Thyroid gland (tissue), 4 donors: Measurements from ENCODE around the gene C1GALT1C1. TPM values are rescaled to one million over a fixed set of nuclear protein-coding genes. Genes with fewer than 3 reads are reported as not detected.
"Not testable (repeated sequence)": the region's sequence is repeated elsewhere in the genome, so short reads cannot be mapped to it uniquely, and the experiment has no call there.

Experiments used
- DNase-seq, 2 donors: peaks; one replicate each; pipeline ENCODE4 v3.0.0-alpha.2; 2019
- H3K27ac ChIP-seq, 3 donors: fragments of 200-600 bp; sonication (generic); 1 replicate in 2 of 3; 2 replicates in 1 of 3; pipeline ENCODE4 v1.5.1; 2016 to 2019; ENCODE audit warnings: mild to moderate bottlenecking in 1 of 3, moderate library complexity in 1 of 3
- H3K27me3 ChIP-seq: fragments of 200-600 bp; sonication (generic); one replicate; pipeline ENCODE4 v1.5.1; 2019
- H3K36me3 ChIP-seq, 2 donors: fragments of 200-600 bp; sonication (generic); one replicate each; pipeline ENCODE4 v1.5.1; 2016 to 2019
- H3K4me1 ChIP-seq, 2 donors: fragments of 200-600 bp; sonication (generic); one replicate each; pipeline ENCODE4 v1.5.1; 2017 to 2019
- H3K4me3 ChIP-seq, 3 donors: fragments of 200-600 bp; sonication (generic); replicated peaks in 1 of 3; 1 replicate in 2 of 3; 2 replicates in 1 of 3; pipeline ENCODE4 v1.5.1; 2016; ENCODE audit warnings: mild to moderate bottlenecking in 1 of 3
- H3K9me3 ChIP-seq: fragments of 200-600 bp; sonication (generic); one replicate; pipeline ENCODE4 v1.5.1; 2017
- POLR2A ChIP-seq, 2 donors: fragments of 450-650 bp; IDR thresholded peaks; one replicate each; pipeline ENCODE4 v1.6.1; 2017; ENCODE audit warnings: antibody characterized with exemption in 2 of 2, mild to moderate bottlenecking in 2 of 2, moderate library complexity in 1 of 2
- WGBS, 2 donors: methylation state at CpG; one replicate each; pipeline ENCODE4 v1.1.5; 2017; 5-methylcytosine and 5-hydroxymethylcytosine counted together
- intact Hi-C: fragments of 100-400 bp; cut with DNase I; formaldehyde crosslinking; loops from one replicate; pipeline ENCODE4 v1.15.1; 2023
- total RNA-seq, 4 donors: library from RNA; depleted of rRNA; stranded (reverse); fragments of >200 nt; gene quantifications; one replicate each; pipeline ENCODE4 v1.2.3, GENCODE V29; 2016
- TF ChIP-seq, protein P1 (sequence below), 6 experiments: fragments of 200-600 bp in 3 of 6; fragments of 450-650 bp in 3 of 6; sonication (generic) in 3 of 6; IDR thresholded peaks; one replicate each; pipeline ENCODE4 v1.5.1; 2016 to 2019; ENCODE audit warnings: antibody characterized with exemption in 6 of 6, mild to moderate bottlenecking in 2 of 6, inconsistent platforms in 1 of 6, moderate library complexity in 1 of 6

Gene C1GALT1C1
- total RNA-seq, 4 donors from 2014 or later = 29.3 to 36.3 (median 33.2) TPM

- no peaks in the 10 kb centered on the region for H3K27me3 ChIP-seq
- H3K4me3 ChIP-seq = no peak overlapping the region
- no peaks in the 10 kb centered on the region for H3K4me1 ChIP-seq
- no peaks in the 10 kb centered on the region for H3K36me3 ChIP-seq
- intact Hi-C loops = no loop called here
- no peak for TF ChIP-seq POLR2A (IDR thresholded peaks at IDR 0.05)
- TF ChIP-seq, protein P1, sequence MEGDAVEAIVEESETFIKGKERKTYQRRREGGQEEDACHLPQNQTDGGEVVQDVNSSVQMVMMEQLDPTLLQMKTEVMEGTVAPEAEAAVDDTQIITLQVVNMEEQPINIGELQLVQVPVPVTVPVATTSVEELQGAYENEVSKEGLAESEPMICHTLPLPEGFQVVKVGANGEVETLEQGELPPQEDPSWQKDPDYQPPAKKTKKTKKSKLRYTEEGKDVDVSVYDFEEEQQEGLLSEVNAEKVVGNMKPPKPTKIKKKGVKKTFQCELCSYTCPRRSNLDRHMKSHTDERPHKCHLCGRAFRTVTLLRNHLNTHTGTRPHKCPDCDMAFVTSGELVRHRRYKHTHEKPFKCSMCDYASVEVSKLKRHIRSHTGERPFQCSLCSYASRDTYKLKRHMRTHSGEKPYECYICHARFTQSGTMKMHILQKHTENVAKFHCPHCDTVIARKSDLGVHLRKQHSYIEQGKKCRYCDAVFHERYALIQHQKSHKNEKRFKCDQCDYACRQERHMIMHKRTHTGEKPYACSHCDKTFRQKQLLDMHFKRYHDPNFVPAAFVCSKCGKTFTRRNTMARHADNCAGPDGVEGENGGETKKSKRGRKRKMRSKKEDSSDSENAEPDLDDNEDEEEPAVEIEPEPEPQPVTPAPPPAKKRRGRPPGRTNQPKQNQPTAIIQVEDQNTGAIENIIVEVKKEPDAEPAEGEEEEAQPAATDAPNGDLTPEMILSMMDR (IDR thresholded peaks at IDR 0.05) = no peak
- H3K9me3 ChIP-seq = no peaks in the 10 kb centered on the region
- H3K27ac ChIP-seq = no peak overlapping the region
- DNase-seq = no peak
- WGBS, 2 donors = 56 to 60% methylated on average over 2 to 3 of the region's 3 CpGs
These were observed 23.1 kb upstream of the C1GALT1C1 start for GRCh38 chrX:120653000-120653399.

- H3K27me3 ChIP-seq, H3K36me3 ChIP-seq, intact Hi-C loops, DNase-seq, H3K9me3 ChIP-seq, H3K27ac ChIP-seq, H3K4me3 ChIP-seq, H3K4me1 ChIP-seq: not testable (repeated sequence)
- 100% methylated on average over 1 of the region's 1 CpG for WGBS, 2 donors
These were observed 22.4 kb upstream of the C1GALT1C1 start for GRCh38 chrX:120652256-120652655.

GRCh38 chrX:120647127-120647526, 17.3 kb upstream of the C1GALT1C1 start:
- H3K4me3 ChIP-seq = no peak overlapping the region
- H3K4me1 ChIP-seq = no peaks in the 10 kb centered on the region
- TF ChIP-seq, protein P1 (IDR thresholded peaks at IDR 0.05) = no peak
- TF ChIP-seq POLR2A (IDR thresholded peaks at IDR 0.05) = no peak
- no peaks in the 10 kb centered on the region for H3K36me3 ChIP-seq
- no peaks in the 10 kb centered on the region for H3K27me3 ChIP-seq
- no peaks in the 10 kb centered on the region for H3K9me3 ChIP-seq
- H3K27ac ChIP-seq = no peak overlapping the region
- DNase-seq = no peak
- WGBS, 2 donors = 77 to 84% methylated on average over 4 of the region's 4 CpGs
- intact Hi-C loops = no loop called here

- TF ChIP-seq, protein P1 (IDR thresholded peaks at IDR 0.05) = no peak
- no peak for TF ChIP-seq POLR2A (IDR thresholded peaks at IDR 0.05)
- WGBS, 2 donors = 79 to 85% methylated on average over 2 of the region's 2 CpGs
These were observed 13.0 kb upstream of the C1GALT1C1 start for GRCh38 chrX:120642871-120643270.

DNA sequence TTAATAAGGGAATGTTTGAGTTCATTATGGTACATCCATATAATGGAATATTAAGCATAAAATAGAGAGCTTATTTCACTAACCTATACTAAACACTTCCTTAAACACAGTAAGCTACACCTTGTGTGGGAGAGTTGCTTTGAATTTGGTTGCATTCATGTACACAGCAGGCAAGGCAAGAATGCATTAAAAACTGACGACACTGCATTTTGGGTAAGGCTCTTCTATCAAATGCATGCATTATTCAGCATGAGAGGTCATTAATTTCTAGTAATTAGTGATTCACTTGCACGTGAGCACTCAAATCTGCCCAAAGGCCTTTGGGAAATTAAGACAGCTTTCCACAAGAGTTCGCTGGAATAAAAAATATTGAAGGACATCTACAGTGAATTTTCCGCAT, 8.8 kb upstream of the C1GALT1C1 start:
- no peaks in the 10 kb centered on the region for H3K9me3 ChIP-seq
- no peaks in the 10 kb centered on the region for H3K4me1 ChIP-seq
- no peak overlapping the region for H3K4me3 ChIP-seq
- TF ChIP-seq, protein P1 (IDR thresholded peaks at IDR 0.05) = no peak
- no peak for TF ChIP-seq POLR2A (IDR thresholded peaks at IDR 0.05)
- WGBS, 2 donors = 82 to 90% methylated on average over 4 of the region's 4 CpGs
- intact Hi-C loops = no loop called here
- no peaks in the 10 kb centered on the region for H3K27me3 ChIP-seq
- H3K36me3 ChIP-seq = no peaks in the 10 kb centered on the region
- DNase-seq = no peak
- no peak overlapping the region for H3K27ac ChIP-seq

More at GRCh38 chrX:120642871-120643270, 13.0 kb upstream of the C1GALT1C1 start:
- H3K4me1 ChIP-seq = no peaks in the 10 kb centered on the region
- no peak for DNase-seq
- no peaks in the 10 kb centered on the region for H3K27me3 ChIP-seq
- no peak overlapping the region for H3K27ac ChIP-seq
- intact Hi-C loops = no loop called here
- H3K4me3 ChIP-seq = no peak overlapping the region
- H3K9me3 ChIP-seq = no peaks in the 10 kb centered on the region
- no peaks in the 10 kb centered on the region for H3K36me3 ChIP-seq

- TF ChIP-seq, protein P1 (IDR thresholded peaks at IDR 0.05) = no peak
- TF ChIP-seq POLR2A (IDR thresholded peaks at IDR 0.05) = no peak
- DNase-seq = no peak
- Histone ChIP-seq H3K4me1 (no peaks in the 10 kb centered on the region), H3K4me3 (no peak overlapping the region), H3K27ac (no peak overlapping the region), H3K9me3 (no peaks in the 10 kb centered on the region), H3K27me3 (no peaks in the 10 kb centered on the region), H3K36me3 (no peaks in the 10 kb centered on the region)
- 80 to 87% methylated on average over 2 of the region's 2 CpGs for WGBS, 2 donors
- intact Hi-C loops = no loop called here
These were observed 4.5 kb downstream of the C1GALT1C1 start for GRCh38 chrX:120625371-120625770.
